Measurements from ENCODE around the gene CD83. TPM values are rescaled to one million over a fixed set of nuclear protein-coding genes. Genes with fewer than 3 reads are reported as not detected.
"Not testable (repeated sequence)": the region's sequence is repeated elsewhere in the genome, so short reads cannot be mapped to it uniquely, and the experiment has no call there.

CD83 gene, protein sequence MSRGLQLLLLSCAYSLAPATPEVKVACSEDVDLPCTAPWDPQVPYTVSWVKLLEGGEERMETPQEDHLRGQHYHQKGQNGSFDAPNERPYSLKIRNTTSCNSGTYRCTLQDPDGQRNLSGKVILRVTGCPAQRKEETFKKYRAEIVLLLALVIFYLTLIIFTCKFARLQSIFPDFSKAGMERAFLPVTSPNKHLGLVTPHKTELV
- polyA plus RNA-seq (2013, experiment 1 of 2) = 2.4 TPM
- polyA plus RNA-seq (2013, experiment 2 of 2) = 2.2 TPM

DNA sequence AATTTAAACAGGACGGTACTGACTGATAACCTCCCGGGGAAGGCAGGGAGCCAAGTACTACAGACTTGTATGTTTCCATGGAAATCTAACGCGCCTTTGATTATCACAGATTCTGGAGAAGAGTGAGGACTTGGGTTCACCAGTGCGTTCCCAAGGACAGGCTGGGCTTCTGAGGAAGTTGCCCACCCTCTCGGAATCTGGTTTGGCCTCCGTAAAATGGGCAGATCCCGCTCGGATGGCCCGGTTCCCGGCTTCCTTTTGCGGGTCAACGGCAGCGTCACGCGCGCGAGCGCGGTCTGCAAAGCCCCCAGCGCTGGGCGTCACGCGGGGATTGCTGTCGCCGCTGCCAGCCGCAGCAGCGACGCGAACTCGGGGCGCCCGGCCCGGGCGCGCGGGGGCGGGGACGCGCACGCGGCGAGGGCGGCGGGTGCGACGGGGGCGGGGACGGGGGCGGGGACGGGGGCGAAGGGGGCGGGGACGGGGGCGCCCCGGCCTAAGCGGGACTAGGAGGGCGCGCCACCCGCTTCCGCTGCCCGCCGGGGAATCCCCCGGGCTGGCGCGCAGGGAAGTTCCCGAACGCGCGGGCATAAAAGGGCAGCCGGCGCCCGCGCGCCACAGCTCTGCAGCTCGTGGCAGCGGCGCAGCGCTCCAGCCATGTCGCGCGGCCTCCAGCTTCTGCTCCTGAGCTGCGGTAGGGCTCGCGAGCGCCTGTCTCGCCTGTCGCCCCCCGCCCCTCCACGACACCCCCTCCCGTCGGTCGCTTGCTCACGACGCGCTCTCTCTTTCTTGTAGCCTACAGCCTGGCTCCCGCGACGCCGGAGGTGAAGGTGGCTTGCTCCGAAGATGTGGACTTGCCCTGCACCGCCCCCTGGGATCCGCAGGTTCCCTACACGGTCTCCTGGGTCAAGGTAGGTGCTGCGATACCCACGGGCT lies at the start of gene CD83:
Gene CD83, plus strand, starts transcription at position 615 of the 933 bp plus-strand sequence. Its CDS starts 40 bp downstream, at position 655.
- Histone ChIP-seq H3K9me3 (ENCODE audit: control insufficient read depth, low read length) (no peaks in the 10 kb centered on the region), H3K36me3 (ENCODE audit: control insufficient read depth, insufficient read depth, low read length) (no peaks in the 10 kb centered on the region), H3K4me3 (ENCODE audit: extremely low read depth, insufficient read depth, low read length, poor library complexity, severe bottlenecking) (peak within 1 kb of the TSS; percentile 55), H3K4me1 (ENCODE audit: control insufficient read depth, insufficient read depth, low read length, poor library complexity, severe bottlenecking) (no peaks in the 10 kb centered on the region), H3K27ac (ENCODE audit: low read depth, low read length, severe bottlenecking) (no peak within 1 kb of the TSS)
- WGBS, 2 experiments (ENCODE audit: insufficient coverage in 2 of 2) = 1 to 2% methylated on average over 43 to 50 of the region's 106 CpGs

DNA sequence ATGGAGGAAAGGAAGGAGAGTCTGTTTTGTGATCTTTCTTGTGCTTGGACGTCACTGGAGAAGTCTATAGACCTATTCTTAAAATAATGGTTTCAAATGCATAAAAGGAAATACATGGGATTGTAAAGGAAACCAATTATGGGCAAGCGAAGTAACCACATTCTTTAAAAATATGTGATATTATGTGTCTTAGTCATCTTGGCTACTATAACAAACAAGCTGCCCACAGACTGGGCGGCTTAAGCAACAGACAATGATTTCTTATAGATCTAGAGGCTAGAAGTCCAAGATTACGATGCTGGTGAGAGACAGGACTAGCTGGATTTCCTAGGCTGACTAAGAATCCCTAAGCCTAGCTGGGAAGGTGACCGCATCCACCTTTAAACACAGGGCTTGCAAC lies 49.4 kb upstream of the CD83 start:
- no peak overlapping the region for H3K27ac ChIP-seq (ENCODE audit: low read depth, low read length, severe bottlenecking)
- H3K4me1 ChIP-seq (ENCODE audit: control insufficient read depth, insufficient read depth, low read length, poor library complexity, severe bottlenecking) = no peaks in the 10 kb centered on the region
- H3K36me3 ChIP-seq (ENCODE audit: control insufficient read depth, insufficient read depth, low read length) = no peaks in the 10 kb centered on the region
- H3K4me3 ChIP-seq (ENCODE audit: extremely low read depth, insufficient read depth, low read length, poor library complexity, severe bottlenecking) = no peak overlapping the region
- H3K9me3 ChIP-seq (ENCODE audit: control insufficient read depth, low read length) = no peaks in the 10 kb centered on the region
- WGBS, 2 experiments (ENCODE audit: insufficient coverage in 2 of 2) = 87% methylated on average over 2 of the region's 5 CpGs; no CpG with 5 or more reads in 1 of the 2 experiments

DNA sequence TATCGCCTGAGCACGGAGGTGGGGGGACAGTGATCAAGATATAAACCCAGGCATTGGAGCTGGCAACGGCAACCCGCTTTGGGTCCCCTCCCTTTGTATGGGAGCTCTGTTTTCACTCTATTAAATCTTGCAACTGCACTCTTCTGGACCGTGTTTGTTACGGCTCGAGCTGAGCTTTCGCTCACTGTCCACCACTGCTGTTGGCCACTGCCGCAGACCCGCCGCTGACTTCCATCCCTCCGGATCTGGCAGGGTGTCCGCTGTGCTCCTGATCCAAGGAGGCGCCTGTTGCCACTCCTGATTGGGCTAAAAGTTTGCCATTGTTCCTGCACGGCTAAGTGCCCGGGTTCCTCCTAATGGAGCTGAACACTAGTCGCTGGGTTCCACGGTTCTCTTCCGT lies 48.9 kb upstream of the CD83 start:
- no peak overlapping the region for H3K4me3 ChIP-seq (ENCODE audit: extremely low read depth, insufficient read depth, low read length, poor library complexity, severe bottlenecking)
- H3K4me1 ChIP-seq (ENCODE audit: control insufficient read depth, insufficient read depth, low read length, poor library complexity, severe bottlenecking) = no peaks in the 10 kb centered on the region
- H3K27ac ChIP-seq (ENCODE audit: low read depth, low read length, severe bottlenecking) = no peak overlapping the region
- H3K9me3 ChIP-seq (ENCODE audit: control insufficient read depth, low read length) = no peaks in the 10 kb centered on the region
- no peaks in the 10 kb centered on the region for H3K36me3 ChIP-seq (ENCODE audit: control insufficient read depth, insufficient read depth, low read length)
- WGBS, 2 experiments (ENCODE audit: insufficient coverage in 2 of 2) = 93% methylated on average over 18 to 19 of the region's 19 CpGs

DNA sequence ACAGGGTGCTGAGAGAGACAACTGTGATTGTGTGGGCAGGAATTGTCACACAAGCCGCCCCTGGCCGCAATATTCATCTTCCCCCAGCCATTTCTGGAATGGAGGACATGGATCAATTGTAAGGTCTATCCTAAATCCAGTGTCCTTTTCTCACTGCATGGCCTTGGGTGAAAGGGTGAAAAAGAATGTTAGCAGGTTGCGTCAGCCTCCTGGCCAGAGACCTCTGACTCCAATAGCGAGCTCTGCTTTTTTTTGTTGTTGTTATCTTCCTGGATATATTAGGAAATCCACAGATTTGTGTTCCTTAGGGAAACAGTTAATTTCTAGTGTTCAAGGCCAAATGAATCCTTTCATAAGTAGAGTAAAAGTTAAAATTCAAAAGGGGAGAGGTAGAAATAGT lies 47.1 kb upstream of the CD83 start:
- peaks cover 3% of the 10 kb centered on the region for H3K4me1 ChIP-seq (ENCODE audit: control insufficient read depth, insufficient read depth, low read length, poor library complexity, severe bottlenecking)
- no peaks in the 10 kb centered on the region for H3K36me3 ChIP-seq (ENCODE audit: control insufficient read depth, insufficient read depth, low read length)
- 93 to 100% methylated on average over 1 to 3 of the region's 4 CpGs for WGBS, 2 experiments (ENCODE audit: insufficient coverage in 2 of 2)
- no peaks in the 10 kb centered on the region for H3K9me3 ChIP-seq (ENCODE audit: control insufficient read depth, low read length)
- no peak overlapping the region for H3K4me3 ChIP-seq (ENCODE audit: extremely low read depth, insufficient read depth, low read length, poor library complexity, severe bottlenecking)
- H3K27ac ChIP-seq (ENCODE audit: low read depth, low read length, severe bottlenecking) = no peak overlapping the region

DNA sequence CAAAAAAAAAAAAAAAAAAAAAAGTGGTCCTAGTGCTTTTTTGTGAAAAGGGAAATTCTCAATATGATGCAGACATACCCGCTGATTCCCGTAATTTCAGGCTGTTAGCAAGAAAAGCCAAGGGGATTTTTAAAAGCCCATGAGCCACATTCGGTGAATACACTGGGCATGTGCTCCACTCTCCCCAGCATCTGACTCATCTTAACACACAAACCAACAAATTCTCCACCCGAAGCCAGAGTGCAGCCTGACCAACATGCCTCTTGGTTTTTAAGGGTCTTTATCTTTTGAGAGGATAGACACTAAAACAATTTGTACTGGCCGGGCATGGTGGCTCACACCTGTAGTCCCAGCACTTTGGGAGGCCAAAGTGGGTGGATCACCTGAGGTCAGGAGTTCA lies 45.5 kb upstream of the CD83 start:
- H3K4me3 ChIP-seq (ENCODE audit: extremely low read depth, insufficient read depth, low read length, poor library complexity, severe bottlenecking) = no peak overlapping the region
- no peaks in the 10 kb centered on the region for H3K9me3 ChIP-seq (ENCODE audit: control insufficient read depth, low read length)
- 80 to 89% methylated on average over 1 to 3 of the region's 5 CpGs for WGBS, 2 experiments (ENCODE audit: insufficient coverage in 2 of 2)
- no peaks in the 10 kb centered on the region for H3K36me3 ChIP-seq (ENCODE audit: control insufficient read depth, insufficient read depth, low read length)
- H3K27ac ChIP-seq (ENCODE audit: low read depth, low read length, severe bottlenecking) = no peak overlapping the region
- H3K4me1 ChIP-seq (ENCODE audit: control insufficient read depth, insufficient read depth, low read length, poor library complexity, severe bottlenecking) = peaks cover 3% of the 10 kb centered on the region

DNA sequence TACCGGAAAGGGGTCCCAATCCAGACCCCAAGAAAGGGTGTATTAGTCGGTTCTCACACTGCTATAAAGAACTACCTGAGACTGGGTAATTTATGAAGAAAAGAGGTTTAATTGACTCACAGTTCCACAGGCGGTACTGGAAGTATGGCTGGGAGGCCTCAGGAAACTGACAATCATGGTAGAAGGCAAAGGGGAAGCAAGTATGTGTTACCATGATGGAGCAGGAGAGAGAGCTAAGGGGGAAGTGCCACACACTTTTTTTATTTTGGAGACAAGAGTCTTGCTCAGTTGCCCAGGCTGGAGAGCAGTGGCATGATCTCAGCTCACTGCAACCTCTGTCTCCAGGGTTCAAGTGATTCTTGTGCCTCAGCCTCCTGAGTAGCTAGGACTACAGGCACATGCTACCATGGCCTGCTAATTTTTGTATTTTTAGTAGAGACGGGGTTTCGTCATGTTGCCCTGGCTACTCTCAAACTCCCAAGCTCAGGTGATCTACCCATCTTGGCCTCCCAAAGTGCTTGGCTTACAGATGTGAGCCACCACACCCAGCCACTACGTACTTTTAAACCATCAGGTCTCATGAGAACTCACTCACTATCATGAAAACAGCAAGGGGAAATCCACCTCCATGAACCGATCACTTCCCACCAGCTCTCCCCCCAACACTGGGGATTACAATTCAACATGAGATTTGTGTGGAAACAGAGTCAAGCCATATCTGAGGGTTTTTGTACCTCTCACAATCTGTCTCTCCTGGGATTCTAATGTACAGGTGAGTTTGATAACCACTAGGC lies 43.8 kb upstream of the CD83 start:
- H3K4me3 ChIP-seq (ENCODE audit: extremely low read depth, insufficient read depth, low read length, poor library complexity, severe bottlenecking); H3K4me1 ChIP-seq (ENCODE audit: control insufficient read depth, insufficient read depth, low read length, poor library complexity, severe bottlenecking); H3K27ac ChIP-seq (ENCODE audit: low read depth, low read length, severe bottlenecking); H3K36me3 ChIP-seq (ENCODE audit: control insufficient read depth, insufficient read depth, low read length); H3K9me3 ChIP-seq (ENCODE audit: control insufficient read depth, low read length): not testable (repeated sequence)
- 91 to 98% methylated on average over 4 to 7 of the region's 7 CpGs for WGBS, 2 experiments (ENCODE audit: insufficient coverage in 2 of 2)

DNA sequence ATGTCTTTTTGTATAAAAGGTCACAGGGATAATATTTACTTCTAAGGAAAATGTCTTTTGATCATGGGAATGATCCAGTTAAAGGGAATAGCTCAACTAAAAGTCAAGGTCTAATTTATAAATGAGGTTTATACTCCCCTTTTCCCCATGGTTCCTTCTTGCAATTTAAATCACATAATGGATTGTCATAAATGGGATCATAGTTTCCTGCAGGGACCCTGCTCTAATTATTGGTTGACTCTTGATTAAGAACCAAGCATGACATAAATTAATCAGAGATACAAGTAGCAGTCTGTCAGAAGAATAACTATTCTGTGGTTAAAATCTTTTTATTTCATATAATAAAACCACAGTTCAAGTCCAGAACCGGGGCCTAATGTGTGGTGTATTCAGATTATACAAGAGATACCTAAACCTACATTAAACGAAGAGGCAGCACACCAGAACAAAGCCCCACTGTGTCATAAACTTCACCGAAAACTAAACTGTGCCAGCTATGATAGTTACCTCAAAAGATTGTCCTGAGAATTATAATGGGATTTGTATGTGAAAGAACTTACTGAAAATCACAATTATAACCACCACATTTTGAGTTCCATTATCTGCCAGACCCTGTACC lies 43.0 kb upstream of the CD83 start:
- WGBS, 2 experiments (ENCODE audit: insufficient coverage in 2 of 2) = no CpG with 5 or more reads among the region's 3 CpGs
- H3K4me1 ChIP-seq (ENCODE audit: control insufficient read depth, insufficient read depth, low read length, poor library complexity, severe bottlenecking) = peaks cover 3% of the 10 kb centered on the region
- H3K36me3 ChIP-seq (ENCODE audit: control insufficient read depth, insufficient read depth, low read length) = no peaks in the 10 kb centered on the region
- no peaks in the 10 kb centered on the region for H3K9me3 ChIP-seq (ENCODE audit: control insufficient read depth, low read length)
- no peak overlapping the region for H3K4me3 ChIP-seq (ENCODE audit: extremely low read depth, insufficient read depth, low read length, poor library complexity, severe bottlenecking)
- H3K27ac ChIP-seq (ENCODE audit: low read depth, low read length, severe bottlenecking) = peak overlapping the region; percentile 24

DNA sequence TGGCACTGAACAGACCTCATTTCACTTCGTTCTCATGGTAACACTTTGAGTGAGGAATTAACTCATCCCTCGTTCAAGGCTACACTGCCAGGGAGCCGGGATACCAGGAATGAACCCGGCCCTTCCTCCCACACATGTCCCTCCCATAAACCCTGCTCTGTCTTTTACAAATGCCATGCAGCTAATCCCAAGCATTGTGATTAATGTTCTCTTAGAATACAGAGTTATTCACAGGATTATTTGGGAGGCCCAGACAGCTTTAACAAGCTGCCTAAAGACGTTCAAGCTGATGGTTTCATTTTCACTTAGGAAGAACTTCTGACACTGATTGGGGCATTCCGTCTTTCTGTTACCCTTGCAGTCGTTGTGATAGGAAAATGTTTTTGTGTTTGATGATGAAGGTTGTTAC lies 42.5 kb upstream of the CD83 start:
- H3K4me1 ChIP-seq (ENCODE audit: control insufficient read depth, insufficient read depth, low read length, poor library complexity, severe bottlenecking) = peaks cover 3% of the 10 kb centered on the region
- WGBS, 2 experiments (ENCODE audit: insufficient coverage in 2 of 2) = 31 to 43% methylated on average over 2 to 4 of the region's 7 CpGs
- no peaks in the 10 kb centered on the region for H3K36me3 ChIP-seq (ENCODE audit: control insufficient read depth, insufficient read depth, low read length)
- H3K9me3 ChIP-seq (ENCODE audit: control insufficient read depth, low read length) = no peaks in the 10 kb centered on the region
- H3K4me3 ChIP-seq (ENCODE audit: extremely low read depth, insufficient read depth, low read length, poor library complexity, severe bottlenecking) = no peak overlapping the region
- H3K27ac ChIP-seq (ENCODE audit: low read depth, low read length, severe bottlenecking) = peak overlapping the region; percentile 32

DNA sequence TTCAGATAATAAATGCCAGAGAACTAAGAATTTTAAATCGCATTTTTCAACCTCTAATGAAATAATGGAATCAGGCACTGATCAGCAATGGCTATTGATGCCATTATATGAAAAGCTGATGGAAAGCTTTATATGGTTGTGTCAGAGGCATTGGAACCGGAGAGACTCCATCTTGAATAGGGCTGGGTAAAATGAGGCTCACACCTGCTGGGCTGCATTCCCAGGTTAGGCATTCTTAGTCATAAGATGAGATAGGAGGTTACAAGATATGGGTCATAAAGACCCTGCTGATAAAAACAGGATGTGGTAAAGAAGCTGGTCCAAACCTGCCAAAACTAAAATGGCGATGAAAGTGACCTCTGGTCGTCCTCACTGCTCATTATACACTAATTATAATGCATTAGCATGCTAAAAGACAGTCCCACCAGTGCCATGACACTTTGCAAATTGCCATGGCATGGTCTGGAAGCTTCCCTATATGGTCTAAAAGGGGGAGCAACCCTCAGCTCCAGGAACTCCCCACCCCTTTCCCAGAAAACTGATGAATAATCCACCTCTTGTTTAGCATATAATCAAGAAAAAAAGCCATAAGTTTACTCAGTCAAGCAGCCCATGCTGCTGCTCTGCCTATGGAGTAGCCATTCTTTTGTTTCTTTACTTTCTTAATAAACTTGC lies 40.2 kb upstream of the CD83 start:
- no peak overlapping the region for H3K4me3 ChIP-seq (ENCODE audit: extremely low read depth, insufficient read depth, low read length, poor library complexity, severe bottlenecking)
- no peaks in the 10 kb centered on the region for H3K36me3 ChIP-seq (ENCODE audit: control insufficient read depth, insufficient read depth, low read length)
- H3K9me3 ChIP-seq (ENCODE audit: control insufficient read depth, low read length) = no peaks in the 10 kb centered on the region
- H3K27ac ChIP-seq (ENCODE audit: low read depth, low read length, severe bottlenecking) = no peak overlapping the region
- peaks cover 3% of the 10 kb centered on the region for H3K4me1 ChIP-seq (ENCODE audit: control insufficient read depth, insufficient read depth, low read length, poor library complexity, severe bottlenecking)
- WGBS, 2 experiments (ENCODE audit: insufficient coverage in 2 of 2) = 79 to 100% methylated on average over 1 to 3 of the region's 4 CpGs

DNA sequence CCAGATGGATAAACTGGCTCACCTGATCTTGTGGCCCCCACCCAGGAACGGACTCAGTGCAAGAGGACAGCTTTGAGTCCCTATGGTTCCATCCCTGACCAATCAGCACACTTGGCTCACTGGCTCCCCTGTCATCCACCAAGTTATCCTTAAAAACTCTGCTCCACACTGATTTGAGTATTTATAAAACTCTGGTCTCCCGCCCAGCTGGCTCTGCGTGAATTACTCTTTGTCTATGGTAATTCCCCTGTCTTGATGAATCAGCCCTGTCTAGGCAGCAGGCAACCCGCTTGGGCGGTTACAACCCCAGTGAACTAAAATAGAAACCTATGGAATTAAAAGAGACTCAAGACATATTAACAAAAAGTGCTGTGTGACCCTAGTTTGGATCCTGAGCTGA lies 38.1 kb upstream of the CD83 start:
- H3K9me3 ChIP-seq (ENCODE audit: control insufficient read depth, low read length) = no peaks in the 10 kb centered on the region
- H3K36me3 ChIP-seq (ENCODE audit: control insufficient read depth, insufficient read depth, low read length) = no peaks in the 10 kb centered on the region
- H3K4me3 ChIP-seq (ENCODE audit: extremely low read depth, insufficient read depth, low read length, poor library complexity, severe bottlenecking) = no peak overlapping the region
- peaks cover 3% of the 10 kb centered on the region for H3K4me1 ChIP-seq (ENCODE audit: control insufficient read depth, insufficient read depth, low read length, poor library complexity, severe bottlenecking)
- 79 to 88% methylated on average over 2 to 3 of the region's 5 CpGs for WGBS, 2 experiments (ENCODE audit: insufficient coverage in 2 of 2)
- no peak overlapping the region for H3K27ac ChIP-seq (ENCODE audit: low read depth, low read length, severe bottlenecking)

Data from mesodermal cell (in vitro differentiated cells).